Body of pancreas (tissue), 4 donors: Measurements from ENCODE around the gene ASAP2.

Source experiments
- POLR2A ChIP-seq, 3 donors: fragments of 450-650 bp; IDR thresholded peaks; one replicate each; pipeline ENCODE4 v1.6.1; 2016; ENCODE audit warnings: antibody characterized with exemption in 3 of 3, mild to moderate bottlenecking in 2 of 3
- TF ChIP-seq, protein P1 (sequence below), 7 experiments: fragments of 450-650 bp in 4 of 7; fragments of 200-600 bp in 3 of 7; sonication (generic) in 3 of 7; IDR thresholded peaks; one replicate each; pipeline ENCODE4 v1.5.1; 2016 to 2019; ENCODE audit warnings: antibody characterized with exemption in 7 of 7

GRCh38 chr2:9230881-9231280 is 24.3 kb downstream of the ASAP2 start:
- TF ChIP-seq, protein P1, sequence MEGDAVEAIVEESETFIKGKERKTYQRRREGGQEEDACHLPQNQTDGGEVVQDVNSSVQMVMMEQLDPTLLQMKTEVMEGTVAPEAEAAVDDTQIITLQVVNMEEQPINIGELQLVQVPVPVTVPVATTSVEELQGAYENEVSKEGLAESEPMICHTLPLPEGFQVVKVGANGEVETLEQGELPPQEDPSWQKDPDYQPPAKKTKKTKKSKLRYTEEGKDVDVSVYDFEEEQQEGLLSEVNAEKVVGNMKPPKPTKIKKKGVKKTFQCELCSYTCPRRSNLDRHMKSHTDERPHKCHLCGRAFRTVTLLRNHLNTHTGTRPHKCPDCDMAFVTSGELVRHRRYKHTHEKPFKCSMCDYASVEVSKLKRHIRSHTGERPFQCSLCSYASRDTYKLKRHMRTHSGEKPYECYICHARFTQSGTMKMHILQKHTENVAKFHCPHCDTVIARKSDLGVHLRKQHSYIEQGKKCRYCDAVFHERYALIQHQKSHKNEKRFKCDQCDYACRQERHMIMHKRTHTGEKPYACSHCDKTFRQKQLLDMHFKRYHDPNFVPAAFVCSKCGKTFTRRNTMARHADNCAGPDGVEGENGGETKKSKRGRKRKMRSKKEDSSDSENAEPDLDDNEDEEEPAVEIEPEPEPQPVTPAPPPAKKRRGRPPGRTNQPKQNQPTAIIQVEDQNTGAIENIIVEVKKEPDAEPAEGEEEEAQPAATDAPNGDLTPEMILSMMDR (IDR thresholded peaks at IDR 0.05), result no peak
- TF ChIP-seq POLR2A (IDR thresholded peaks at IDR 0.05), result no peak
